Colon (tissue), 2 donors: Measurements from ENCODE around the gene MMP19.
"Not testable (repeated sequence)": the region's sequence is repeated elsewhere in the genome, so short reads cannot be mapped to it uniquely, and the experiment has no call there.

Experiments used
- FAIRE-seq: peaks from 2 replicates; lab custom pipeline; 2012; peaks lifted over from hg19 to GRCh38; lab: Jason Lieb, UNC
- donor health status: control.
- donor health status: control.

Gene MMP19

DNA sequence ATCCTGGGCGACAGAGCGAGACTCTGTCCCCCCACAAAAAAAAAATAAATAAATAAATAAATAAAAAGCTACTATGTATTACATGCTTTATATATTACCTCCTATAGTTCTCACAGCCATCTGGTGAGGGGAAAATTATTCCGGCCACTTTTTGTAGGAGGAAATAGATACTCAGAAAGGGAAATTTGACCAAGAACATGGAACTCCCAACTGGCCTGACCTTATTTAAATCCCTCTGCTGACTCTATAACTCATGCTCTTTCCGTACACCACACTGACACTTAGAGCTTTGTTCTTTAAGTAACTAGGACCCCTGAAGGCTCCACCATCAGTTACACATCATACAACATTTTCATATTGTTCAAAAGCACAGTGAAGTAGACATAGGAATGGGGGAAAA, 2.2 kb upstream of the MMP19 start:
- FAIRE-seq = no peak

GRCh38 chr12:55843431-55843830, 695 bp upstream of the MMP19 start:
- no peak for FAIRE-seq

- FAIRE-seq = no peak
Measured at GRCh38 chr12:55840581-55841351, 2.0 kb downstream of the MMP19 start.

- no peak for FAIRE-seq
Measured at GRCh38 chr12:55839345-55840140, 3.2 kb downstream of the MMP19 start.

DNA sequence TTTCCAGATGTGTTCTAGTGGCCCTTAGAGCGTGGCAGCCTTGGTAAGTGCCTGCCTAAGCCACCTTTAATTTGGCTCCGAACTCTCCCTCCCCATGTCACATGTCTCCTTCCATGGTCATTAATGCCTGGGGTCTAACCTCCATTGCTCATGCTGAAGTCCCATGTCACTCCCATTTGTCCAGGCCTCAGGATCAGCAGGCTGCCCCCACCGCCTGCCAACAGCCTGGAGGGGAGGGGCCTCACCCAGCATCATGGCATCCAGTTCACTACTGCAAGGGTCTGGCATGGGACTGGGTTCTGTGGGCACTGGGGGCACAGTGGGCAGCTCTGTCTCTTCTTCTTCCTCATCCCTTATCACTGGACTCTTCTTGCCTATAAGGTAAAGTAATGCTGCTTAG, 4.4 kb downstream of the MMP19 start:
- FAIRE-seq = no peak

DNA sequence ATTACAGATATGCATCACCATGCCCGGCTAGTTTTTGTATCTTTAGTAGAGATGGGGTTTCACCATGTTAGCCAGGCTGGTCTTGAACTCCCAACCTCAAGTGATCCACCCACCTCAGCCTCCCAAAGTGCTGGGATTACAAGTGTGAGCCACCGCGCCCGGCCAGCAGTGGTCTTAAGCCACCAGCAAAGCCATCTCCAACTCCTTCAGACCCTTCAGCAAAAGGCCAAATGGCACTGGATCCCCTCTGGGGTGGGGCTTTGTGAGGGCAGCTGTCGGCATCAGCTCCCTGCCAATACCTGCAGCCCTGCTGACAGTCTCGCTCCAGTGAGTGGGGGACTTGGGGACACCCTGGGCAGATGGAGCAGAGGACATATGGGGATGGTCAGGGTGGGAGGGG, 8.3 kb downstream of the MMP19 start:
- not testable (repeated sequence) for FAIRE-seq

DNA sequence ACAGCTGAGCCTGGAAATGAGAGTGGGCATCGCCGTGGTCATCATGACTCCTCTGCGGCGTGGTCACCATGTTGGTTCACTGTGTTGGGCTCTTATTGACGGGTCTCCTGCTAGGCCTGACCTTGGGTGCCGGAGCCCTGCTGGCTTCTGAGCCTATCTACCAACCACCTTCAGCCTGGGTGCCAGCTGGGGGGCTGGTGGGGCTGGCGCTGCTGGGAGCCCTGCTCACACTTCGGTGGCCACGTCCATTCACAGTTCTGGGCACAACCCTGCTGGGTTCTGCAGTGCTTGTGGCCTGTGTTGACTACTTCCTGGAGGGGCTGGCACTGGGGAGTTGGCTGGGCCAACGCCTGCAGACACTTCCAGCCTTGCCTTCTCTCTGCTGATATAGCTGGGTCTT, 9.7 kb downstream of the MMP19 start:
- no peak for FAIRE-seq

GRCh38 chr12:55831447-55831815, 11.3 kb downstream of the MMP19 start:
- no peak for FAIRE-seq

DNA sequence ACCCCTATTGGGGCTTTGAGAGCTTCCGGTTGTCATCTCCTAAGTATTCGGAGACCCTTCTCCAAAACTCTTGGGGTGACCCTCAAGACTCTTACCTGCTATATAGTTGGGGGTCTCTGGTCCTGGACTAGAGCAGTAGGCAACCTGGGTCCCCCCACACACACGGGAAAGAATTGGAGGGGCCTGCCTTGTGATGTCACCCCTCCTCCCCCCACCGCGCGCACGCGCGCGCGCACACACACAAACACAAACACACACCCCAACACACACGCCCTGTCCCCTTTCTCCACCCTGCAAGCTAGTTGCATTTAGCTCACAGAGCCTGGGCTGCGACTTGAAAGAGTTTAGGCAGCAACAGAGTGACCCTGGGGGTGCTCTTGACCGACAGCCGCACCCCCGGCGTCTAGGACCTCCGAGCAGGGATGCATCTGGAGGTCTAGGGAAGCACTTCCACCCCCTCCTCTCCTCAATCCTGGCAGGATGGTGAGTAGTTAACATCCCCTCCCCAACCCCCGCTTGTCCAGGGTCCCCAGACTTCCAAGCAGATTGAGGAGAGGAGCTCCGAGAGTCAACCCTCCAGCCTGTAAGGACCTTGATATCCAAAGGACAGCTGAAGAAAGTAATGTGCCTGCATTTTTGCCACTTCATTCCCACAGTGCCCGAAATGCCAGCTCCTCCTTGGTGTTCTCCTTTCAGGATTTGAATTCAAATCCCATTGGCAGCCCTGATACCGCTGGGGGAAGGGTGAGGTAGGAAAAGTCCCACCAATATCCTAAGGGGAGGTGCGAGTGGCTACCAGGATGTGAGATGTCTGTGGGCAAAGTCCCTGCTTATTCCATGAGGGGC, 11.9 kb downstream of the MMP19 start:
- no peak for FAIRE-seq

- FAIRE-seq = no peak
Measured at GRCh38 chr12:55829967-55830600, 12.7 kb downstream of the MMP19 start.

DNA sequence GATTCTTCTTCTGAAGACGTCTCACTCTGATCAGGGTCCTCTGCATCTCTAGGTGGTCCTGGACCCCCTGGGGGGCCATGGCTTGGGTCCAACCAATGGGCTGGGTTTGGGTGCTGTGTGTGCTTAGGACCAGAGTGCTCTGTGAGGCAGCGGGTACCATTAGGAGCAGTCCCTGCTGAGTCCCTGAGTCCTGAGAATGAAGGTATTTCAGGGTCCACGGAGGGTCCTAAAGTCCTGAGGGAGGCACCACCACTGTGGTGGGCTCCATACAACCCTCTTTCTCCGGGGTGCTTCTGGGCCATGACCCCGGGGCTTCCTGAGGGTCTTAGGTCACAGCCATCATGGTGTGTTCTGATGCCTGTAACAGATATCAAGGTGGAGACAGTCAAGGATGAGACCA, 14.4 kb downstream of the MMP19 start:
- FAIRE-seq = no peak

- no peak for FAIRE-seq
Measured at GRCh38 chr12:55827806-55828205, 14.9 kb downstream of the MMP19 start.

- FAIRE-seq = no peak
Measured at GRCh38 chr12:55824726-55825125, 18.0 kb downstream of the MMP19 start.

DNA sequence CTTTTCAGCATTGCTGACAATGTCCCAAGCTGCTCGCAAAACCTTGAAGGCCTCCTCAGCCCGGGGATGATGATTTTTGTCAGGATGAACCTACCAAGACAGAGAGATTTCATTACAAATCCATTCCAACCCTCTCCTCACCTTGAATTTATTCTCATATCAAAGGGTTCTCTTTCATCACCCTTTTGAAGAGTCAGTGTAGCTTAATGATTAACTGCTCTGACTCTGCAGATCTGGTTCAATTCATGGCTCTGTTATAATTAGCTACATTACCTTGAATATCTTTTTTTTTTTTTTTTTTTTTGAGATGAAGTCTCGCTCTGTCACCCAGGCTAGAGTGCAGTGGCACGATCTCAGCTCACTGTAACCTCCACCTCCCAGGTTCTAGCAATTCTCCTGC, 19.3 kb downstream of the MMP19 start:
- FAIRE-seq = no peak

- no peak for FAIRE-seq
Measured at GRCh38 chr12:55822228-55822627, 20.5 kb downstream of the MMP19 start.

- no peak for FAIRE-seq
Measured at GRCh38 chr12:55820679-55821078, 22.1 kb downstream of the MMP19 start.

DNA sequence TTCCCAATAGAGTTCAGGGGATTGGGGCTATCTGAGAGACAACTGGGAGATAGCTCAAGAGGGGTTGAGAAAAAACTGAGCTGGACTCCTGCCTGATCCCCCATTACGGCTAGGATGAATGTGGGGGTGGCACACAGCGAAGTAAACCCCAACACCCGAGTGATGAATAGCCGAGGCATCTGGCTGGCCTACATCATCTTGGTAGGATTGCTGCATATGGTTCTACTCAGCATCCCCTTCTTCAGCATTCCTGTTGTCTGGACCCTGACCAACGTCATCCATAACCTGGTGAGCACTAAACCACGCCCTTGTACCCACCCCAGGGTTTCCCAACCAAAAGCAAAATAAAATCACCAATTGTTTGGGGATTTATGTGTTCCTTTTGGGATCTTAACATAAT, 23.9 kb downstream of the MMP19 start:
- no peak for FAIRE-seq

- FAIRE-seq = no peak
Measured at GRCh38 chr12:55818140-55818728, 24.5 kb downstream of the MMP19 start.

- FAIRE-seq = peak; percentile 92
Measured at GRCh38 chr12:55817345-55818139, 25.2 kb downstream of the MMP19 start, which contains the start of the genes ORMDL2 and SARNP. ORMDL2 (plus strand) TSS chr12:55818041; CDS start chr12:55819000, 959 bp downstream. SARNP (minus strand) TSS chr12:55817724; CDS start chr12:55817701, 23 bp downstream.

- no peak for FAIRE-seq
Measured at GRCh38 chr12:55816881-55817344, 25.8 kb downstream of the MMP19 start.

GRCh38 chr12:55815473-55815872, 27.3 kb downstream of the MMP19 start:
- FAIRE-seq = no peak
